B cell (primary cell): ENCODE data around the gene NAALADL1. TPM values are rescaled to one million over a fixed set of nuclear protein-coding genes. Genes with fewer than 3 reads are reported as not detected.

ENCODE experiments used
- ATAC-seq: fragments of 200-7000 bp; cut with Tn5 transposase; one replicate; pipeline ENCODE4 v1.10.0; 2021; ENCODE audit warnings: low read depth, mild to moderate bottlenecking, moderate number of reproducible peaks, moderate library complexity
- CTCF ChIA-PET: fragments of 350-600 bp; sonication (Branson Sonifier 250); formaldehyde crosslinking; loops from one replicate; lab custom pipeline; 2021; ENCODE audit warnings: antibody characterized with exemption, inconsistent platforms; lab: Charles Lee
- POLR2A ChIA-PET: fragments of 350-600 bp; sonication (Branson Sonifier 250); formaldehyde crosslinking; loops from one replicate; lab custom pipeline; 2021; ENCODE audit warnings: antibody characterized with exemption; lab: Charles Lee
- DNase-seq: peaks from one replicate; pipeline ENCODE4 v3.0.0; 2013
- H2AFZ ChIP-seq: 2 replicates; pipeline ENCODE4 v1.6.1; 2012; ENCODE audit warnings: mild to moderate bottlenecking, low read depth, low read length; ENCODE audit not compliant: insufficient read depth, poor library complexity, severe bottlenecking
- H3K27ac ChIP-seq, 2 donors: 1 replicate in 1 of 2; 2 replicates in 1 of 2; pipeline ENCODE4 v1.5.1; 2012 to 2013; ENCODE audit warnings: low read length in 2 of 2, mild to moderate bottlenecking in 2 of 2, moderate library complexity in 1 of 2
- H3K27me3 ChIP-seq, 4 experiments: fragments of 200-600 bp in 1 of 4; sonication (generic) in 1 of 4; replicated peaks in 1 of 4; 1 replicate in 2 of 4; 2 replicates in 2 of 4; pipeline versions ENCODE4 v1.6.1 to v1.7.0; 2013 to 2016; ENCODE audit warnings: low read length in 3 of 4, mild to moderate bottlenecking in 2 of 4, mixed read lengths in 1 of 4, moderate library complexity in 1 of 4; ENCODE audit not compliant: insufficient read depth in 4 of 4, control insufficient read depth in 3 of 4; ENCODE audit errors: control extremely low read depth in 1 of 4
- H3K36me3 ChIP-seq, 2 experiments: replicated peaks in 1 of 2; 1 replicate in 1 of 2; 2 replicates in 1 of 2; pipeline versions ENCODE4 v1.6.1 to v1.7.1; 2013; ENCODE audit warnings: low read length in 1 of 2; ENCODE audit not compliant: insufficient read depth in 2 of 2, control insufficient read depth in 1 of 2; ENCODE audit errors: control extremely low read depth in 1 of 2, extremely low read depth in 1 of 2
- H3K4me1 ChIP-seq, 2 donors: fragments of 200-600 bp in 1 of 2; sonication (generic) in 1 of 2; 1 replicate in 1 of 2; 2 replicates in 1 of 2; pipeline versions ENCODE4 v1.5.1 to v1.6.1; 2013 to 2017; ENCODE audit warnings: low read length in 2 of 2; ENCODE audit not compliant: control insufficient read depth in 2 of 2, insufficient read depth in 2 of 2
- H3K4me2 ChIP-seq: replicated peaks from 2 replicates; pipeline ENCODE3; 2012; ENCODE audit warnings: mild to moderate bottlenecking, low read depth, low read length; ENCODE audit not compliant: poor library complexity, severe bottlenecking
- H3K4me3 ChIP-seq, 5 experiments: fragments of 200-600 bp in 1 of 5; sonication (generic) in 1 of 5; 1 replicate in 3 of 5; 2 replicates in 2 of 5; pipeline versions ENCODE4 v1.5.1 to v1.7.0; 2011 to 2016; ENCODE audit warnings: low read length in 4 of 5, mild to moderate bottlenecking in 4 of 5, low read depth in 2 of 5, control low read depth in 1 of 5, moderate library complexity in 1 of 5; ENCODE audit not compliant: insufficient read depth in 1 of 5; ENCODE audit errors: control extremely low read depth in 1 of 5, extremely low read depth in 1 of 5
- H3K79me2 ChIP-seq: fragments of 200-600 bp; sonication (generic); one replicate; pipeline ENCODE4 v1.6.0; 2016; ENCODE audit warnings: low read length; ENCODE audit not compliant: control insufficient read depth, insufficient read depth
- H3K9ac ChIP-seq: fragments of 200-600 bp; sonication (generic); 2 replicates; pipeline ENCODE4 v1.6.1; 2017; ENCODE audit warnings: mild to moderate bottlenecking, low read length, moderate library complexity
- H3K9me3 ChIP-seq, 3 donors: one replicate each; pipeline versions ENCODE4 v1.6.1 to v1.7.1; 2013; ENCODE audit warnings: low read length in 2 of 3; ENCODE audit not compliant: control insufficient read depth in 2 of 3, insufficient read depth in 1 of 3; ENCODE audit errors: control extremely low read depth in 1 of 3
- H4K20me1 ChIP-seq: 2 replicates; pipeline ENCODE4 v1.6.0; 2012; ENCODE audit warnings: mild to moderate bottlenecking, low read length; ENCODE audit not compliant: insufficient read depth, control insufficient read depth, poor library complexity, severe bottlenecking
- H3K27ac Mint-ChIP-seq: one replicate; pipeline ENCODE4 v1.8.0; 2021; ENCODE audit warnings: mixed read lengths
- H3K27me3 Mint-ChIP-seq: one replicate; pipeline ENCODE4 v1.8.0; 2021; ENCODE audit warnings: mixed read lengths
- H3K4me1 Mint-ChIP-seq: one replicate; pipeline ENCODE4 v1.8.0; 2021; ENCODE audit warnings: mixed read lengths
- H3K4me3 Mint-ChIP-seq: one replicate; pipeline ENCODE4 v1.8.0; 2021; ENCODE audit warnings: mixed read lengths
- H3K9me3 Mint-ChIP-seq: one replicate; pipeline ENCODE4 v1.8.0; 2022; ENCODE audit warnings: mixed read lengths; ENCODE audit not compliant: insufficient read depth
- EZH2 ChIP-seq: IDR thresholded peaks from 2 replicates; pipeline ENCODE4 v1.6.1; 2012; ENCODE audit warnings: borderline replicate concordance, low read depth, mild to moderate bottlenecking, moderate library complexity, low read length; ENCODE audit not compliant: insufficient read depth, poor library complexity, severe bottlenecking
- WGBS: methylation state at CpG from one replicate; pipeline ENCODE4 v1.1.5; 2013; ENCODE audit warnings: missing lambda C conversion rate; ENCODE audit not compliant: insufficient coverage; 5-methylcytosine and 5-hydroxymethylcytosine counted together
- intact Hi-C: fragments of 100-400 bp; cut with micrococcal nuclease; formaldehyde crosslinking; loops from one replicate; pipeline ENCODE4 v1.10.0; 2022
- polyA plus RNA-seq: library from polyadenylated mRNA; depleted of rRNA; stranded (reverse); fragments of >200 nt; gene quantifications from 2 replicates; pipeline ENCODE4 v1.2.3, GENCODE V29; 2012
- total RNA-seq, 2 donors: library from RNA; stranded (reverse); fragments of 120-200 nt in 1 of 2; gene quantifications; 1 replicate in 1 of 2; 2 replicates in 1 of 2; pipeline versions ENCODE4 v1.2.3 to v1.2.4, GENCODE V29; 2013 to 2022
- TF ChIP-seq, protein P1 (sequence below): fragments of 200-600 bp; IDR thresholded peaks from one replicate; pipeline ENCODE4 v1.8.0; 2022; ENCODE audit warnings: antibody characterized with exemption, mild to moderate bottlenecking

NAALADL1 gene
- total and polyA plus RNA-seq, 2 donors (not counting 1 experiment from before 2014, with no cell fraction given), result 23.0 to 40.2 TPM

DNA sequence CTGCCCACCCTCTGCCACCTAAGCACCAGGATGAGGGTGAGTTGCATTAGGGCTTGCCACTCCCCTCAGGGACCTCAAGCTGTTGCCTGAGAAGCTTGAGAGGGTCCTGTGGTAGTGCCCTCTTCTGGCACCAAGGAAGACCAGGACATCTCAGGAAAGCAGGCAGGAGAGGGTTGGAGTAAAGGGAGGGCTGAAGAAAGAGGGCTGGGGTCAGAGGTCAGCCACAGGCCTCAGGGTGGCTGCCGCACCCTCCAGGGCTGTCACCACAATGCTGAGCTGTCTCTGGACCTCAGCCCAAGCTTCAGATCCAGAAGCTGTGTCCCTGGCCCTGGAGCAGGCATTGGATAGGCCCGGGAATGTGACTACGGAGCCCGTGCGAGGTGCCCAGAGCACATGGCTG lies 13.3 kb downstream of the NAALADL1 start:
- Mint-ChIP-seq H3K4me3 (no peak overlapping the region), H3K27me3 (no peaks in the 10 kb centered on the region), H3K9me3 (no peaks in the 10 kb centered on the region), H3K27ac (no peak overlapping the region), H3K4me1 (peaks cover 32% of the 10 kb centered on the region)
- no peaks in the 10 kb centered on the region for H3K27me3 ChIP-seq
- no peak overlapping the region for H2AFZ ChIP-seq
- H3K9ac ChIP-seq, result no peak overlapping the region
- no peak overlapping the region for H3K4me2 ChIP-seq
- no peaks in the 10 kb centered on the region for H4K20me1 ChIP-seq
- POLR2A ChIA-PET, result no interaction called here
- peaks cover 23 to 30% of the 10 kb centered on the region in 2 donors for H3K4me1 ChIP-seq
- ATAC-seq (no peak), DNase-seq (no peak)
- peaks cover 19% of the 10 kb centered on the region for H3K79me2 ChIP-seq
- no peak for TF ChIP-seq EZH2
- TF ChIP-seq, protein P1, sequence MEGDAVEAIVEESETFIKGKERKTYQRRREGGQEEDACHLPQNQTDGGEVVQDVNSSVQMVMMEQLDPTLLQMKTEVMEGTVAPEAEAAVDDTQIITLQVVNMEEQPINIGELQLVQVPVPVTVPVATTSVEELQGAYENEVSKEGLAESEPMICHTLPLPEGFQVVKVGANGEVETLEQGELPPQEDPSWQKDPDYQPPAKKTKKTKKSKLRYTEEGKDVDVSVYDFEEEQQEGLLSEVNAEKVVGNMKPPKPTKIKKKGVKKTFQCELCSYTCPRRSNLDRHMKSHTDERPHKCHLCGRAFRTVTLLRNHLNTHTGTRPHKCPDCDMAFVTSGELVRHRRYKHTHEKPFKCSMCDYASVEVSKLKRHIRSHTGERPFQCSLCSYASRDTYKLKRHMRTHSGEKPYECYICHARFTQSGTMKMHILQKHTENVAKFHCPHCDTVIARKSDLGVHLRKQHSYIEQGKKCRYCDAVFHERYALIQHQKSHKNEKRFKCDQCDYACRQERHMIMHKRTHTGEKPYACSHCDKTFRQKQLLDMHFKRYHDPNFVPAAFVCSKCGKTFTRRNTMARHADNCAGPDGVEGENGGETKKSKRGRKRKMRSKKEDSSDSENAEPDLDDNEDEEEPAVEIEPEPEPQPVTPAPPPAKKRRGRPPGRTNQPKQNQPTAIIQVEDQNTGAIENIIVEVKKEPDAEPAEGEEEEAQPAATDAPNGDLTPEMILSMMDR, result no peak
- WGBS, result 93% methylated on average over 5 of the region's 5 CpGs
- no peak overlapping the region for H3K4me3 ChIP-seq
- intact Hi-C loops, result loop anchor here (10.0 kb wide), 1 partner anchor 480 kb away; the partner anchor contains the start of gene SCYL1
- CTCF ChIA-PET, result interaction anchor here (1.0 kb wide), 1 partner anchor 65 kb away, joined by 3 read pairs; no protein-coding TSS in a partner anchor
- no peaks in the 10 kb centered on the region for H3K9me3 ChIP-seq
- peaks cover 0 to 16% of the 10 kb centered on the region in 2 experiments for H3K36me3 ChIP-seq
- no peak overlapping the region for H3K27ac ChIP-seq

DNA sequence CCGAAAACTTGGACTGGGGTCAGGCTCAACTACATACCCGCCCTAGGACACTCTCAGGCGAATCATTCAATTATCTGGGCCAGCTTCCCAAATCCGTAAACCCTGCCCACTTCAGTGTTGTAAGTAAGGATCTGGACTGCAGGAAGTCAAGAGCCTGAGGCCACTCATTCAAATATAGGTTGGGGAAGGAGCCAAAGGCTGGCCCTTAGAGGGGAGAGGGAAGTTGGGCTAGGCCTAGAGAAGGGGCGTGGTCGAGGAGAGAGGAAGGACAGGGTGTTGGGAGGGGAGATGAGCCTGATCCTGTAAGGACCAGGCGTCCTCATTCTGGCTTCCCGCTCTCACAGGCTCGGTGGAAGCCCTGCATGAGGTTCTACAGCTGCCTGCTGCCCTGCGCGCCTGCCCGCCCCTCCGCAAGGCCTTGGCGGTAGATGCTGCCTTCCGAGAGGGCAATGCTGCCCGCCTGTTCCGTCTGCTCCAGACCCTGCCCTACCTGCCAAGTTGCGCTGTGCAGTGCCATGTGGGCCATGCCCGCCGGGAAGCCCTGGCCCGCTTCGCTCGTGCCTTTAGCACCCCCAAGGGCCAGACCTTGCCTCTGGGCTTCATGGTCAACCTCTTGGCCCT lies 14.4 kb downstream of the NAALADL1 start:
- H3K27ac Mint-ChIP-seq, result no peak overlapping the region
- H4K20me1 ChIP-seq, result no peaks in the 10 kb centered on the region
- H3K27ac ChIP-seq, result no peak overlapping the region
- H3K79me2 ChIP-seq, result peaks cover 19% of the 10 kb centered on the region
- POLR2A ChIA-PET, result no interaction called here
- peaks cover 32% of the 10 kb centered on the region for H3K4me1 Mint-ChIP-seq
- no peak overlapping the region for H3K9ac ChIP-seq
- intact Hi-C loops, result loop anchor here (5.0 to 10.0 kb wide), 2 partner anchors 88 to 481 kb away; partner anchors contain the start of genes SCYL1 and SYVN1
- peaks cover 0 to 16% of the 10 kb centered on the region in 2 experiments for H3K36me3 ChIP-seq
- no peak overlapping the region for H3K4me2 ChIP-seq
- H3K4me1 ChIP-seq, result peaks cover 23 to 30% of the 10 kb centered on the region in 2 donors
- DNase-seq (no peak), ATAC-seq (no peak)
- H3K4me3 Mint-ChIP-seq, result peak overlapping the region; percentile 23
- H3K9me3 Mint-ChIP-seq, result no peaks in the 10 kb centered on the region
- H3K27me3 Mint-ChIP-seq, result no peaks in the 10 kb centered on the region
- H3K27me3 ChIP-seq, result no peaks in the 10 kb centered on the region
- WGBS, result 97% methylated on average over 21 of the region's 23 CpGs
- H2AFZ ChIP-seq, result no peak overlapping the region
- CTCF ChIA-PET, result no interaction called here
- no peaks in the 10 kb centered on the region for H3K9me3 ChIP-seq
- no peak overlapping the region for H3K4me3 ChIP-seq
- TF ChIP-seq, protein P1, result no peak
- no peak for TF ChIP-seq EZH2
